GM18508 (cell line): ENCODE data around the gene OASL.

ENCODE experiments used
- ATAC-seq: cut with Tn5 transposase; IDR thresholded peaks from one replicate; pipeline ENCODE4 v1.9.1; 2021; ENCODE audit warnings: moderate number of reproducible peaks; ENCODE audit not compliant: insufficient read depth, unreplicated experiment

The OASL gene

DNA sequence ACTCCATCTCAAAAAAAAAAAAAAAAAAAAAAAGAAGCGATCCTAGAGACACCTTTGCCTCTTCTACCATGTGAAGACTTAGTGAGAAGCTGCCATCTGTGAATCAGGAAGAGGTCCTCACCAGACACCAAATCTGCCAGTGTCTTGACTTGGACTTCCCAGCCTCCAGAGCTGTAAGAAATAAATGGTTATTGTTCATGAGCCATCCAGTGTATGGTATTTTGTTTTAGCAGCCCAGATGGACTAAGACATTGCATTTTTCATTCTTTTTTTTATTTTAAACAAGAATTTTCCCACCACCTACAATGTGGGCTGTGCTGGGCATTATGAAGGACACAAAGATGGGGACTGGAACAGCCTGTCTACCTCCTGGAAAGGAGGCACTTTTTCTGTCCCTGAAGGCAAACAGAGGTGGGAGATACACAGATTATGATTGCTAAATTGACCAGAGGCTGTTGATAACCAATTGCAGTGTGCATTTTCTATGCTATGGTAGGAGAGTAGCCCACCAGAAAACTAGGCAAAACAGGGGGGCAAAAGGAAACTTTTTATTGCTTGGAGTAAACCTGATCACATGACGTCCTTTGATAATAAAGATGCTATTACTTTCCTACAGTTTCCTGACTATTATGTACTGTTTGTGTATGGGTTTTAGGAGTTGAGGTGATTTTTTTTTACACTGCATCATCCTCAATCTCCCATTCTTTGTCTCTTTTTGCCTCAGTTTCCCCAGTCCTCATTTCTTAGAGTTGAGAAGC is 20.0 kb downstream of the OASL start:
- no peak for ATAC-seq

DNA sequence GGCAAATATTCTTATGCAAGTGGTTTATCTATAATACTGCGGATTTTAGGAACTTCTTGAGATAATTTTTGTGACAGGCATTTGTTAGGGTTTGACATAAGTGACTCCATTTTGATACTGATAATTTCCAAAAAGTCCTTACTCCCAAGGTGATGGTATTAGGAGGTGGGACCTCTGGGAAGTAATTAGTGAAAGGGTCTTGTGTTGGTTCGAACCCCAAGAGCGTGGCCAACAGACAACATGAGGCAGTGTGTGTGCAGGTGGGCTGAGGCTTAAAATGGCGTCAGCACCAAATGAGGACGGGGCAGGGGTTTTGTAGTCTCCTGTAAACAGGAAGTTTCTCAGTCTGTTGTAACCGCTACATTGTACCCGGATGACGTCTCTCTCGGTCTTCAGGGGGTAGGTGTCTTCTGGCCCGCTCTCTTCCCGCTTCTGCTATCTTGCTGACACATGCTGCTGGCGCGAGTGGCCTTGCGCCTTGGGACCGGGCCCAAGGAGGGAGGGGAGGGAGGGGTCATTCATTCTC is 21.0 kb downstream of the OASL start:
- ATAC-seq = no peak

- ATAC-seq = peak; percentile 75
These were observed 22.9 kb downstream of the OASL start, which contains the start of gene C12orf43 for GRCh38 chr12:121015825-121016766. Gene C12orf43, minus strand, starts transcription at chr12:121016487. Its CDS starts 13 bp downstream, at chr12:121016474.

GRCh38 chr12:121013715-121014114 is 25.3 kb downstream of the OASL start:
- no peak for ATAC-seq

DNA sequence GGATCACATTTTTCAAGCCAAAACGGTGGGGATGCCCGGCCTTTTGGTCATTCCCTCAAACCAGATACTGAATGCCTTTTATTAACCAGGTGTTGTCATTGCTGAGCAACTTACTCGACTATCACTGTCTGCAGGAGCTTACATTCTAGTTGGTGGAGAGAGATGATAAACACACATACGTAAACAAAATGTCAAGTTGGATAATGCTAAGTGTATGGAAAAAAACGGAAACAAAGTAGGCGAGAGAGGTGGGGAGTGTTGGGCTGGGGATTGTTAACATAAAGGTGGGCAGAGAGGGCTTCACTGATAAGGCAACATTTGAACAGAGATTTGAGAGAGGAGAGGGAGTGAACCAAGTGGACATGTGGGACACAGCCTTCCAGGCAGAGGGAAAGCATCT is 27.2 kb downstream of the OASL start:
- ATAC-seq = no peak

- ATAC-seq = no peak
These were observed 28.2 kb downstream of the OASL start for GRCh38 chr12:121010860-121011259.

GRCh38 chr12:121009741-121010140 is 29.3 kb downstream of the OASL start:
- ATAC-seq = no peak

GRCh38 chr12:121008347-121009098 is 30.5 kb downstream of the OASL start:
- ATAC-seq = no peak

GRCh38 chr12:121005346-121005815 is 33.7 kb downstream of the OASL start:
- ATAC-seq = no peak

GRCh38 chr12:121004253-121004815 is 34.7 kb downstream of the OASL start:
- no peak for ATAC-seq

- ATAC-seq = no peak
These were observed 35.4 kb downstream of the OASL start for GRCh38 chr12:121003650-121004049.

DNA sequence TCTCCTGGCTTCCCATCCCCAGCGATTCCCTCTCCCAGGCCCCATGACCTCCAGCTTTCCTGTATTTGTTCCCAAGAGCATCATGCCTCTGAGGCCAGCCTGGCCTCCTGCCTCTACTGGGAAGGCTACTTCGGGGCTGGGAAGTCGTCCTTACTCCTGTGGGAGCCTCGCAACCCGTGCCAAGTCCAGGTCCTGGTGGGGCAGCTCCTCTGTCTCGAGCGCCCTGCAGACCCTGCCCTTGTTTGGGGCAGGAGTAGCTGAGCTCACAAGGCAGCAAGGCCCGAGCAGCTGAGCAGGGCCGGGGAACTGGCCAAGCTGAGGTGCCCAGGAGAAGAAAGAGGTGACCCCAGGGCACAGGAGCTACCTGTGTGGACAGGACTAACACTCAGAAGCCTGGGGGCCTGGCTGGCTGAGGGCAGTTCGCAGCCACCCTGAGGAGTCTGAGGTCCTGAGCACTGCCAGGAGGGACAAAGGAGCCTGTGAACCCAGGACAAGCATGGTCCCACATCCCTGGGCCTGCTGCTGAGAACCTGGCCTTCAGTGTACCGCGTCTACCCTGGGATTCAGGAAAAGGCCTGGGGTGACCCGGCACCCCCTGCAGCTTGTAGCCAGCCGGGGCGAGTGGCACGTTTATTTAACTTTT is 37.1 kb downstream of the OASL start:
- no peak for ATAC-seq

- ATAC-seq = no peak
These were observed 38.0 kb downstream of the OASL start for GRCh38 chr12:121001060-121001459.

- no peak for ATAC-seq
These were observed 38.5 kb downstream of the OASL start for GRCh38 chr12:121000530-121000929.

GRCh38 chr12:120999191-121000120 is 39.6 kb downstream of the OASL start:
- ATAC-seq = no peak

GRCh38 chr12:120998435-120998834 is 40.6 kb downstream of the OASL start:
- ATAC-seq = no peak

DNA sequence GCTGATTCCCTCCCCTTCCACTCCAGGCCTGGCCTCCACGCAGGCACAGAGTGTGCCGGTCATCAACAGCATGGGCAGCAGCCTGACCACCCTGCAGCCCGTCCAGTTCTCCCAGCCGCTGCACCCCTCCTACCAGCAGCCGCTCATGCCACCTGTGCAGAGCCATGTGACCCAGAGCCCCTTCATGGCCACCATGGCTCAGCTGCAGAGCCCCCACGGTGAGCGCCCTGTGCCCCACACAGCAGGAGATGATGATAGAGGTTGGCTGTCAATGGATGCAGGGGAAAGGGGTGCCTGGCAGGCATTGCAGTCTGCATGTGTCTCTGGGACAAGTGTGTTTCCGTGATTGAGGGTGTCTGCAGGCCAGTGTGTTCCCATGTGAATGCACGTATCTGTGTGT is 41.6 kb downstream of the OASL start:
- no peak for ATAC-seq

GRCh38 chr12:120996133-120996746 is 42.8 kb downstream of the OASL start:
- ATAC-seq = no peak
